ENCODE results near the gene NAA16. TPM values are rescaled to one million over a fixed set of nuclear protein-coding genes. Genes with fewer than 3 reads are reported as not detected.

Gene NAA16
- polyA plus RNA-seq, 1 donor from 2014 or later: 57.0 TPM

- Histone ChIP-seq H3K36me3 (ENCODE audit: insufficient read depth, low read length) (no peaks in the 10 kb centered on the region), H3K4me2 (ENCODE audit: low read length) (no peak overlapping the region), H3K79me2 (replicated peaks; ENCODE audit: insufficient read depth, low read length) (no peaks in the 10 kb centered on the region), H3F3A (ENCODE audit: insufficient read depth, low read length, poor library complexity, severe bottlenecking) (no peaks in the 10 kb centered on the region), H3K9me3 (ENCODE audit: low read length) (no peaks in the 10 kb centered on the region), H4K20me1 (ENCODE audit: insufficient read depth) (no peaks in the 10 kb centered on the region), H3K9me2 (ENCODE audit: insufficient read depth, low read length) (no peaks in the 10 kb centered on the region), H2AFZ (ENCODE audit: low read depth, low read length) (no peak overlapping the region), H3K27me3 (ENCODE audit: insufficient read depth, low read depth, low read length) (no peaks in the 10 kb centered on the region), H3K27ac (ENCODE audit: low read length) (no peak overlapping the region), H3K9ac (ENCODE audit: low read length) (no peak overlapping the region), H3K4me3 (ENCODE audit: low read length) (no peak overlapping the region)
- TF ChIP-seq EZH2 (IDR thresholded peaks at IDR 0.05; ENCODE audit: borderline replicate concordance, insufficient read depth, low read length, poor library complexity, severe bottlenecking): no peak
- TF ChIP-seq TAF1 (IDR thresholded peaks at IDR 0.05; ENCODE audit: low read depth): no peak
- TF ChIP-seq, protein P1, sequence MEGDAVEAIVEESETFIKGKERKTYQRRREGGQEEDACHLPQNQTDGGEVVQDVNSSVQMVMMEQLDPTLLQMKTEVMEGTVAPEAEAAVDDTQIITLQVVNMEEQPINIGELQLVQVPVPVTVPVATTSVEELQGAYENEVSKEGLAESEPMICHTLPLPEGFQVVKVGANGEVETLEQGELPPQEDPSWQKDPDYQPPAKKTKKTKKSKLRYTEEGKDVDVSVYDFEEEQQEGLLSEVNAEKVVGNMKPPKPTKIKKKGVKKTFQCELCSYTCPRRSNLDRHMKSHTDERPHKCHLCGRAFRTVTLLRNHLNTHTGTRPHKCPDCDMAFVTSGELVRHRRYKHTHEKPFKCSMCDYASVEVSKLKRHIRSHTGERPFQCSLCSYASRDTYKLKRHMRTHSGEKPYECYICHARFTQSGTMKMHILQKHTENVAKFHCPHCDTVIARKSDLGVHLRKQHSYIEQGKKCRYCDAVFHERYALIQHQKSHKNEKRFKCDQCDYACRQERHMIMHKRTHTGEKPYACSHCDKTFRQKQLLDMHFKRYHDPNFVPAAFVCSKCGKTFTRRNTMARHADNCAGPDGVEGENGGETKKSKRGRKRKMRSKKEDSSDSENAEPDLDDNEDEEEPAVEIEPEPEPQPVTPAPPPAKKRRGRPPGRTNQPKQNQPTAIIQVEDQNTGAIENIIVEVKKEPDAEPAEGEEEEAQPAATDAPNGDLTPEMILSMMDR (IDR thresholded peaks at IDR 0.05; ENCODE audit: poor library complexity, severe bottlenecking): no peak
- TF ChIP-seq MXI1 (conservative IDR thresholded peaks at IDR 0.05; ENCODE audit: poor library complexity, severe bottlenecking): no peak
- TF ChIP-seq, protein P2, sequence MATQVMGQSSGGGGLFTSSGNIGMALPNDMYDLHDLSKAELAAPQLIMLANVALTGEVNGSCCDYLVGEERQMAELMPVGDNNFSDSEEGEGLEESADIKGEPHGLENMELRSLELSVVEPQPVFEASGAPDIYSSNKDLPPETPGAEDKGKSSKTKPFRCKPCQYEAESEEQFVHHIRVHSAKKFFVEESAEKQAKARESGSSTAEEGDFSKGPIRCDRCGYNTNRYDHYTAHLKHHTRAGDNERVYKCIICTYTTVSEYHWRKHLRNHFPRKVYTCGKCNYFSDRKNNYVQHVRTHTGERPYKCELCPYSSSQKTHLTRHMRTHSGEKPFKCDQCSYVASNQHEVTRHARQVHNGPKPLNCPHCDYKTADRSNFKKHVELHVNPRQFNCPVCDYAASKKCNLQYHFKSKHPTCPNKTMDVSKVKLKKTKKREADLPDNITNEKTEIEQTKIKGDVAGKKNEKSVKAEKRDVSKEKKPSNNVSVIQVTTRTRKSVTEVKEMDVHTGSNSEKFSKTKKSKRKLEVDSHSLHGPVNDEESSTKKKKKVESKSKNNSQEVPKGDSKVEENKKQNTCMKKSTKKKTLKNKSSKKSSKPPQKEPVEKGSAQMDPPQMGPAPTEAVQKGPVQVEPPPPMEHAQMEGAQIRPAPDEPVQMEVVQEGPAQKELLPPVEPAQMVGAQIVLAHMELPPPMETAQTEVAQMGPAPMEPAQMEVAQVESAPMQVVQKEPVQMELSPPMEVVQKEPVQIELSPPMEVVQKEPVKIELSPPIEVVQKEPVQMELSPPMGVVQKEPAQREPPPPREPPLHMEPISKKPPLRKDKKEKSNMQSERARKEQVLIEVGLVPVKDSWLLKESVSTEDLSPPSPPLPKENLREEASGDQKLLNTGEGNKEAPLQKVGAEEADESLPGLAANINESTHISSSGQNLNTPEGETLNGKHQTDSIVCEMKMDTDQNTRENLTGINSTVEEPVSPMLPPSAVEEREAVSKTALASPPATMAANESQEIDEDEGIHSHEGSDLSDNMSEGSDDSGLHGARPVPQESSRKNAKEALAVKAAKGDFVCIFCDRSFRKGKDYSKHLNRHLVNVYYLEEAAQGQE (IDR thresholded peaks at IDR 0.05; ENCODE audit: borderline replicate concordance): no peak
- no peak for TF ChIP-seq RAD21 (conservative IDR thresholded peaks at IDR 0.05)
- no peak for TF ChIP-seq SMC3 (conservative IDR thresholded peaks at IDR 0.05; ENCODE audit: poor library complexity)
- TF ChIP-seq EP300 (conservative IDR thresholded peaks at IDR 0.05; ENCODE audit: poor library complexity, severe bottlenecking): no peak
- no peak for TF ChIP-seq POLR2AphosphoS5 (IDR thresholded peaks at IDR 0.05)
Observed at GRCh38 chr13:41332829-41333228, 21.8 kb downstream of the NAA16 start.

GRCh38 chr13:41334810-41335209, 23.7 kb downstream of the NAA16 start:
- Histone ChIP-seq H3K9ac (ENCODE audit: low read length) (no peak overlapping the region), H3K27ac (ENCODE audit: low read length) (no peak overlapping the region), H3K27me3 (ENCODE audit: insufficient read depth, low read depth, low read length) (no peaks in the 10 kb centered on the region), H3K4me2 (ENCODE audit: low read length) (no peak overlapping the region), H3K79me2 (replicated peaks; ENCODE audit: insufficient read depth, low read length) (no peaks in the 10 kb centered on the region), H3F3A (ENCODE audit: insufficient read depth, low read length, poor library complexity, severe bottlenecking) (no peaks in the 10 kb centered on the region), H3K4me3 (ENCODE audit: low read length) (no peak overlapping the region), H3K9me3 (ENCODE audit: low read length) (no peaks in the 10 kb centered on the region), H3K9me2 (ENCODE audit: insufficient read depth, low read length) (no peaks in the 10 kb centered on the region), H4K20me1 (ENCODE audit: insufficient read depth) (no peaks in the 10 kb centered on the region), H2AFZ (ENCODE audit: low read depth, low read length) (no peak overlapping the region), H3K36me3 (ENCODE audit: insufficient read depth, low read length) (no peaks in the 10 kb centered on the region)
- no peak for TF ChIP-seq SMC3 (conservative IDR thresholded peaks at IDR 0.05; ENCODE audit: poor library complexity)
- TF ChIP-seq EP300 (conservative IDR thresholded peaks at IDR 0.05; ENCODE audit: poor library complexity, severe bottlenecking): no peak

- Histone ChIP-seq H3K4me3 (ENCODE audit: low read length) (no peak overlapping the region), H3K9me2 (ENCODE audit: insufficient read depth, low read length) (no peaks in the 10 kb centered on the region), H2AFZ (ENCODE audit: low read depth, low read length) (no peak overlapping the region), H3K79me2 (replicated peaks; ENCODE audit: insufficient read depth, low read length) (peaks cover 4% of the 10 kb centered on the region), H3K27me3 (ENCODE audit: insufficient read depth, low read depth, low read length) (no peaks in the 10 kb centered on the region), H3F3A (ENCODE audit: insufficient read depth, low read length, poor library complexity, severe bottlenecking) (no peaks in the 10 kb centered on the region), H3K9ac (ENCODE audit: low read length) (no peak overlapping the region), H4K20me1 (ENCODE audit: insufficient read depth) (no peaks in the 10 kb centered on the region), H3K9me3 (ENCODE audit: low read length) (no peaks in the 10 kb centered on the region), H3K36me3 (ENCODE audit: insufficient read depth, low read length) (peaks cover 7% of the 10 kb centered on the region), H3K27ac (ENCODE audit: low read length) (no peak overlapping the region), H3K4me2 (ENCODE audit: low read length) (no peak overlapping the region)
- TF ChIP-seq EP300 (conservative IDR thresholded peaks at IDR 0.05; ENCODE audit: poor library complexity, severe bottlenecking) (no peak), TAF1 (IDR thresholded peaks at IDR 0.05; ENCODE audit: low read depth) (no peak), POLR2AphosphoS5 (IDR thresholded peaks at IDR 0.05) (no peak), MXI1 (conservative IDR thresholded peaks at IDR 0.05; ENCODE audit: poor library complexity, severe bottlenecking) (no peak), SMC3 (conservative IDR thresholded peaks at IDR 0.05; ENCODE audit: poor library complexity) (no peak), RAD21 (conservative IDR thresholded peaks at IDR 0.05) (no peak), EZH2 (IDR thresholded peaks at IDR 0.05; ENCODE audit: borderline replicate concordance, insufficient read depth, low read length, poor library complexity, severe bottlenecking) (no peak)
- TF ChIP-seq, protein P1 (IDR thresholded peaks at IDR 0.05; ENCODE audit: poor library complexity, severe bottlenecking): no peak
- TF ChIP-seq, protein P2 (IDR thresholded peaks at IDR 0.05; ENCODE audit: borderline replicate concordance): no peak
Observed at GRCh38 chr13:41344358-41344757, 33.3 kb downstream of the NAA16 start.
